GM19395 (cell line): ENCODE data around the gene LRRC7.
A peak's percentile ranks its signal among the peaks of the same experiment; 100 is the strongest.

Source experiments
- ATAC-seq: cut with Tn5 transposase; IDR thresholded peaks from one replicate; pipeline ENCODE4 v1.9.1; 2021; ENCODE audit warnings: mild to moderate bottlenecking, moderate library complexity; ENCODE audit not compliant: unreplicated experiment

The LRRC7 gene

DNA sequence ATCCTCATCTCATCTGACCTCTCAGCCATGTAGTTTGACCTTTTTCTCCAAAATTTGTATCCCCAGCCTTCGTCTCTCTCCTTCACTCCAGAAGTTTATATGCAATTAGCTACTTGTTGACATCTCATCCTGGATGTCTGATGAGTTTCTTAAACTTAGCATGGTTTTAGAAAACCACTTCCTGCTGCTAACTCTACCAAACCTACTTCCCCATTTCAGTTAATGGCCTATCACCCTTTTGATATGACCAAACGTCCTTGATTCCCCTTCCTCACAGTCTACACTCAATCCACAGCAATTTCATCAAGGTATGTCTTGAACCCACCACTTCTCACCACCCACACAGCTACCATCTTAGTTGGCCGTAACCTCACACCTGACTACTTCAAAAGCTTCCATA, 515.8 kb downstream of the LRRC7 start:
- peak; percentile 68 for ATAC-seq

DNA sequence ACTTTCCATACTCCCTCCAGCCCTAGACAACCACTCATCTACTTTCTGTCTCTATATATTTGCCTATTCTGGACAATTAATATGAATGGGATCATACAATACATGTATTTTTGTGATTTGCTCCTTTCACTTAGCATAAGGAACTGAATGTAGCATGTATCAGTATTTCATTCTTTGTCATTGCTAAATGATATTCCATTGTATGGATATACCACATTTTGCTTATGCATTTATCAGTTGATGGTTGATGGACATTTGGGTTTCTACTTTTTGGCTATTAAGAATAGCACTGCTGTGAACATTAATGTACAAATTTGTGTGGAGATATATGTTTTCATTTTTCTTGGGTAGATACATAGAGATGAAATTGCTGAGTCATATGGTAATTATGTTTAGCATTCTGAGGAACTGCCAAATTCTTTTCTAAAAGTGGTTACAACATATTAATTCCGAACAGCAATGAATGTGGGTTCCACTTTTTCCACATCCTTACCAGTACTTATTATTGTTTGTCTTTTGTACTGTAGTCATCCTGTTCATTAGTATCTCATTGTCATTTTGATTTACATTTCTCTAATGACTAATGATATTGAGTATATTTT, 516.7 kb downstream of the LRRC7 start:
- ATAC-seq, result no peak

DNA sequence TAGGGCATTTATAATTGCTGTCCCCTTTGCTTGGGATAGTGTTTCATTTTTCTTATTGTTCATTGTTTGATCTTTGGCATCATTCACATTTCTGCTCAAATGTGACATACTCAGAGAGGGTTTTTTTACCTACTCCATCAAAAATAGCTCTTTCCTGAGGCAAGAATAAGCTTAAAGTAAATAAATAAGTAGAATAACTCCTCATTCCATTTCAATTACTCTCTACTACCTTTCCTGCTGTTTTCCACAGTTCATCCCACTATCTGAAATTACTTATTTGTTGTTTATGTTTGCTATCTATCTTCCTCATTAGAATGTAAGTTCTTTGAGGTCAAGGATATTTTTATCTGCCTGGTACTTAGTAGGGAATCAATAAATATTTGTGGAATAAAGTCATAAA, 517.8 kb downstream of the LRRC7 start:
- ATAC-seq, result no peak

- no peak for ATAC-seq
These were observed 519.2 kb downstream of the LRRC7 start for GRCh38 chr1:70086897-70087296.

DNA sequence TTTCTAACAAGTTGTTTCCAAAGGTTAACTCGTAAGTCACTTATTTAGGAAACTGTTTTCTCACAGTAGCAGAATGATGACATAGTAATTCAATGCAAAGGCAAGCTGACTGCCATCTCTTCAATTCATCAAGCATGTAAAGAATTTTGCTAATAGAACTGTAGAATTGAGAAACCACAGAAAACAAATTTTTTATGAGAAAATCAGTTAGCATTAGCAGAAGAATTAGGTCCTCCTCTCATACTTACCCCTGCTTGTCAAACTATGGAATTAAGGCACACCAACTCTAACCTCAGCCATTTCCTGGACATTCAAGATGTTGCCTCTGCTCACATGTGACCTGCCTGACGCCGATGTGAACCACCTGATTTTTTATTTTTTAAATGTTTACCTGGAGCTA, 522.4 kb downstream of the LRRC7 start:
- ATAC-seq, result no peak

- no peak for ATAC-seq
These were observed 523.2 kb downstream of the LRRC7 start for GRCh38 chr1:70090875-70091274.

GRCh38 chr1:70091811-70092210, 524.1 kb downstream of the LRRC7 start:
- ATAC-seq, result no peak

GRCh38 chr1:70092526-70092925, 524.8 kb downstream of the LRRC7 start:
- no peak for ATAC-seq

- ATAC-seq, result no peak
These were observed 525.7 kb downstream of the LRRC7 start for GRCh38 chr1:70093250-70093975.

DNA sequence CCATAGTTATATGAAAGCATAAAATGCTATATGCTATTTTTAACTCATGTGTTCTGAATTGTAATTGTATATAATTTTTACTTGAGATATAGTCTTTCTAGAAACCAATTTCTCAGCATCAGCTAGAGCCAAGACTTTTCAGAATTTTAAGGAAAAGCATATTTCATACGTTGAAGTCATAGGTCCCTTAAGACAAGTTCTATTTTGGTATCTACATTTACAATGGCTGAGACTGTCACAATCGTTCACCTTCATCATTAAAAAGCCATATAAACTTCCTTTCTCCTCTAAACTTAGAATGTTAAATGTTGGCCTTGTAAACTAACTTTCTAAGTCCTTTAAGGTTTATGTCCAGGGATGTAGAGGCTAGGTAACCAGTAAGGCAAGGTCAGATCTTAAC, 533.5 kb downstream of the LRRC7 start:
- no peak for ATAC-seq

DNA sequence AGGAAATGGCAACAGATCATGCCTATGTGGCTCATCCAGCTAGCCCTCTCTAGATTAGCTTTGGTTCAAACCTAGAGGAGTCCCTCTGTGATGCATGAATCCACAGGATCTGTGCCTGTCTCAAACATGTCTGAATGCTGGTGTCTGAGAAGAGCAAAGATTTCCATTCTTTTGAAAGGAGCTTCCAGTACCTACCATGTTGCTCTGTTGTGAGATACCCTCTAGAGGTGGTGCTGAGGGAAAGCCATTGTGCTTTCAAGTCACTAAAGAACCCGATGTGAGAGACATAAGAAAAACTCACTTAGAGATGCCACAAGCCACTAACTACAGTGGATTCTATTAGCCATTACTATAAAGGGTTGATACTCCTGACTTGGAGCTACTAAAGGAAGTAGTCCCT, 534.1 kb downstream of the LRRC7 start:
- ATAC-seq, result no peak

DNA sequence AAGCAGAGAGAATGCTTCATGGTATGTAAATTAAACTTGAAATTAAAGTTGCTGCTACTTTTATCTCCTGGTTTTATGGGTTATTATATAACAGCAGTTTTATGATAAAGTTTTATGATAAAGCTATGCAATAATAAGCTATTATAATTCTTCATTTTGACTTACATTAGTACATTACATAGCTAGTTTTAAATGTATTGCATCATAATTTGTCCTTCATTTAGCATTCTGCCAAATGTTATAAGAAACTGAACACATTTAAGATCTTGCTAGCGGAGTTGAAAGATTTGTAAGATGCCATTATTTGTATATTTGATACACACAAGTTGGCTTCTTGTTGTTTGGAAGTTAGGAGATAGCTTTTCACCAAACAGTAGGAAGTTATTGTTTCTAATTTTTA, 536.0 kb downstream of the LRRC7 start:
- no peak for ATAC-seq

DNA sequence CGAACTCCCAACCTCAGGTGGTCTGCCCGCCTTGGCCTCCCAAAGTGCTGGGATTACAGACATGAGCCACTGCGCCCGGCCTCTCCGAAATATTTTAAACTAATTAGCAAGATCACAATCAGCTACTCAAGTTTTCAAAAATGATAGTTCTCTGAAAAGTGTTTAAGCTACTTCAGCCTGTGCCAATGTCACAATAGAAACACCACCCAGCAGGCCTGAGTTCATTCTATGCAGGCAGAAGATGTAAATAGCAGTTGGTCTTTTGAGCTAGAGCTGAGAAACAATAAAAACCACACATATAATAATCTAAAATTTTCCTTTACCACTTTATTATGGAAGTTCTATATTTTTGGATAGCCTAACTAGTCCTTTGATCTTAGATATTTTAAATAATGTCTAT, 541.5 kb downstream of the LRRC7 start:
- ATAC-seq, result no peak

DNA sequence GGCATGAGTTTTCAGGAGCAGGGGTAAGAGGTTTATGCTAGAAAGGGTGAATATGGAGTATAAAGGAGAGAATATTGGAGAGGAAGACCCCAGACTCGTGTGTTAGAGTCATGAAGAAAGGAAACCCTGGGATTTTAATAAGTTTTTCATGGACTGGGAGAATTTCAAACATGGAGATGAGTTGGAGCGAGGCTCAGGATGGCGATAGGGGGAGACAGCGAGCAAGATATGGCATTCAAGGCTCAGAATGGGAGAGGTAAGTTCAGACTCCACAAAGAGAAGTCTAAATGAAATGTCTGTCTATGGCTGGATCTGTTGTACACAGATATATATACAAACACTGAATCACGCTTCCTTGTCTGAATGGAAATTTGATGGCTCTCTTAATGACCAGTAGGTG, 545.1 kb downstream of the LRRC7 start:
- ATAC-seq, result no peak

GRCh38 chr1:70115315-70115714, 547.6 kb downstream of the LRRC7 start:
- ATAC-seq, result no peak

- no peak for ATAC-seq
These were observed 549.3 kb downstream of the LRRC7 start for GRCh38 chr1:70117046-70117445.

- ATAC-seq, result no peak
These were observed 566.4 kb downstream of the LRRC7 start for GRCh38 chr1:70134148-70134547.

GRCh38 chr1:70140343-70140742, 572.6 kb downstream of the LRRC7 start:
- no peak for ATAC-seq

DNA sequence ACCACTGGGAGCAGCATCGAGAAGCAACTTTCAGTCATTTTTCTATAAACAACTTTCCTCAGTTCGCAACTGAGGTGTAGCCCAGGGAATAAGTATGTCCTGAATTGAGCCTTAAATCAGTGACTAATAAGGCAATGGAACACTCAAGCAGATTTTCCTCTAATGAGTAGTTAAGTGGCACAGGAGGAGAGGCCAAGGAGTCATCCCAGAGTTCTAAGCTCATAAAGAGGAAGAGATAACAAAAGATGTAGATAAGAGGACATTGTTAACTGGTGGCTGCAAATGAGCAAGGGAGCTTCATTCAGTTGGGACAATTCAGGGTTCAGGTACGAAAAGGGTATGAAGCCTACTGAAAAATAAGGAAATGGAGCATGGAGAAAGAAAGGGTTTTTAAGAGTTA, 573.2 kb downstream of the LRRC7 start:
- no peak for ATAC-seq

DNA sequence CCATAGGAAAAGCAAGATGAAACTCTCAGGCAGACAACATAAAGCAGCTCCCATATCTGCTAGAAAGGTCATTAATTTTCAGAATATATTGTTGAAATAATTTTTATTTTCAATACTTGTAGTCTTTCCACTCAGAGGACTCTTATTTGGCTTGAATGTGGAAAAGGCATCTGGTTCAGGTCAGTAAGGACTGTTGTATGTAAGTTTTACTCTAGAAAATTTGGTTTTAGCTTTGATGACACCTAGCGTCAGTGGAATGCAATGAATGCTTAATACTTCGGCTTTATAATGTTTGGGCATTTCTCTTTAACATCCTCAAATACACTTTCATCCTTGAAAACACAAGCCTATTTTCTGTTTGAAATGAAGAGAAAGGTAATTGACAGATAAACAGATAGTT, 574.4 kb downstream of the LRRC7 start:
- ATAC-seq, result no peak

GRCh38 chr1:70143048-70143659, 575.4 kb downstream of the LRRC7 start:
- ATAC-seq, result no peak

DNA sequence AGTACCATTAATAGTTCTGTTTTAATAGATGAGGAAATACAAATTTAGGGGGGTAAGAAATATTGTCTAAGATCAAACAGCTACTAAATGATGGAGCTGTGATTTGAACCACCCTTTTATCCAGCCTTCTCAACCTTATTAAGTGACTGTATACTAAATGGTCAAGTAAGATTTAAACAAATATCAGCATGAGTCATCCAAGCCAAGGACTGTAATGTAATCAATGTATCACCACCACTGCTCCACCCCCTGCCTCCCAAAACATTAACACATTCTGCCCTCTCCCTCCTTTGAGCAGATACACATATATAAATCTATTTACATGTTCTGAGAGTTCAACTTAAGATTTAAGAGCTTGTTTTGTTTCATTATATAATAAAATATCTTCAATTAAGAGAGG, 578.8 kb downstream of the LRRC7 start:
- no peak for ATAC-seq
